Stimulated activated naive CD8-positive, alpha-beta T cell treated with anti-CD3 and anti-CD28 coated beads, Interleukin-15, amount 100 ng/mL, for 72 hours (primary cell): ENCODE measurements around the gene CAMSAP3.

ENCODE experiments used
- ATAC-seq: fragments of 150-1000 bp; cut with Tn5 transposase; 2 replicates; pipeline ENCODE4 v1.10.0; 2021; ENCODE audit warnings: mild to moderate bottlenecking, moderate library complexity
- DNase-seq, 2 donors: peaks; one replicate each; pipeline ENCODE4 v3.0.0; 2021 to 2022
- H3K27ac Mint-ChIP-seq, 2 donors: one replicate each; pipeline ENCODE4 v1.8.0; 2022; ENCODE audit warnings: mild to moderate bottlenecking in 2 of 2, mixed read lengths in 2 of 2, moderate library complexity in 2 of 2
- H3K27me3 Mint-ChIP-seq: one replicate; pipeline ENCODE4 v1.8.0; 2022; ENCODE audit warnings: mixed read lengths
- H3K4me1 Mint-ChIP-seq: one replicate; pipeline ENCODE4 v1.8.0; 2022; ENCODE audit warnings: mild to moderate bottlenecking, mixed read lengths
- H3K4me3 Mint-ChIP-seq, 2 donors: one replicate each; pipeline ENCODE4 v1.8.0; 2022; ENCODE audit warnings: mild to moderate bottlenecking in 2 of 2, mixed read lengths in 2 of 2, moderate library complexity in 1 of 2
- H3K9me3 Mint-ChIP-seq, 2 donors: one replicate each; pipeline ENCODE4 v1.8.0; 2022; ENCODE audit warnings: mixed read lengths in 2 of 2

The CAMSAP3 gene

DNA sequence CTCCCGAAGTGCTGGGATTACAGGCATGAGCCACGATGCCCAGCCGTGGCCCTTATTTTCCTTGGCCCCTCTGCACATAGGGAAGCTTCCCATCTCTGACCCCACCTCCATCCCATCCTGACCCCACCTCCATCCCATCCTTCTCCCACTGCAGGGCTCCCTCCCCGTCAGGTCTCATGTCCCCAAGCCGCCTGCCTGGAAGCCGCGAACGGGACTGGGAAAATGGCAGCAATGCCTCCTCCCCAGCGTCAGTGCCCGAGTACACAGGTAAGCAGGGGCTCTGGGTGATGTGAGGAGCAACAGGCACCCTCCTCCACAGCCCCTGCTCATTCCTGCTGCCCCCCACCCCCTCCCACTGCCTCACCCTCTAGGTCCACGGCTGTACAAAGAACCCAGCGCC, 21.5 kb downstream of the CAMSAP3 start:
- ATAC-seq (no peak), DNase-seq (no peak)
- Mint-ChIP-seq H3K4me1 (no peaks in the 10 kb centered on the region), H3K9me3 (no peaks in the 10 kb centered on the region), H3K4me3 (no peak overlapping the region), H3K27me3 (no peaks in the 10 kb centered on the region), H3K27ac (no peak overlapping the region)

GRCh38 chr19:7617735-7618134, 22.1 kb downstream of the CAMSAP3 start:
- ATAC-seq (no peak), DNase-seq (no peak)
- no peaks in the 10 kb centered on the region for H3K9me3 Mint-ChIP-seq
- no peaks in the 10 kb centered on the region for H3K4me1 Mint-ChIP-seq
- no peaks in the 10 kb centered on the region for H3K27me3 Mint-ChIP-seq
- H3K27ac Mint-ChIP-seq: peak overlapping the region in 1 of 2 donors; percentile 34
- no peak overlapping the region for H3K4me3 Mint-ChIP-seq

DNA sequence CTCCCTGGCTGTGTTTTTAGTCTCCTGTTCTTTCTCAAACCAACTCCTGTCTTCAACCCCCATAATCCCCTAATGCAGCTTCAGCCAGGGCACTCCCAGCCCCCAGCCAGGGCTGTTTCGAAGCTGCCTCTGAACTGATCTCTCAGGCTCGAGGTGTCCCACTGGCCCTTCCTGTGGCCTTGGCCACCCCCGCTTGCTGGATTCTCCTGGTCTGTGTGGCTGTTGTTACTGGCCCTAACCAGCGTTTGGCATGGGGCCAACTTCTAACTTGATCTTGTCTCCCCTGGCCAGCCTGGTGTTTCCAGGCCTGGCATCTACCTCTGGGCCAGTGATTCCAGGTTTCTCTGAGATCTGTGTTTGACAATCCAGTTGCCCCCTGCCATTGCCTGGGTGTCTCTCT, 22.7 kb downstream of the CAMSAP3 start:
- peak overlapping the region in 1 of 2 donors; percentile 2 for H3K27ac Mint-ChIP-seq
- ATAC-seq: no peak
- no peaks in the 10 kb centered on the region for H3K4me1 Mint-ChIP-seq
- H3K9me3 Mint-ChIP-seq: no peaks in the 10 kb centered on the region
- no peak for DNase-seq
- no peak overlapping the region for H3K4me3 Mint-ChIP-seq
- no peaks in the 10 kb centered on the region for H3K27me3 Mint-ChIP-seq

DNA sequence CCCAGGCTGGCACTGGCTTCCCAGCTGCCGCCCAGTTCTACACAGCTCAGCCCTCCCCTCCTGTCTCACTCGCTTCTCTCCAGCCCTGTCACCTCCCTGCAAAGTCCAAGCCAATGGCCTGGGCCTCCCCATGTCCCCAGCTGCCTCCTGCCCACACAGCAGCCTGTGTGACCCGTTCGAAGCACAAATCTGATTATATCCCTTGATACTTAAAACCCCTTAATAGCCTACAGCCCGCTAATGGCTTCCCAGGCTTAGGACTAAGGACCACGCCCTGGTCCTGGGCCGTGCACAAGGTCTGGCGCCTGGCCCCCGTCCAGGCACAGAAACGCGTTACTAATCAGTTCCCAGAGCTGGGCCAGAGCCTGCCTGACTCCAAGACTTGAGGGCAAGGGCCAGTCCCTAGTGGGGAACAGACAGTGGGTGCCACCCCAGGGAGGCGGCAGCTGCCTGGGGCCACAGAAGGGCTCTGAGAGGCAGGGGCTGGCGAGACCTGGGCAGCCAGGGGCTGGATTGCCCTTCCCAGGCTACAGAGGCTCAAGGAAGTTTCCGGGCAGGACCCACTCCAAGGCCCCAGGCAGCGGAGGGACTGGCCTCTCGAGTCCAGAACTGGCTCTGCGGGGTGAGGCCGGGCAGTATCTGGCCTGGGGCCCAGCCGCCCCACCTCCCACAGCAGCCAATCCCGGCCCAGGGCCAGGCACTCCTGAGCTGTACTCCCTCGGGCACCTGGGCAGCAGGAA, 23.3 kb downstream of the CAMSAP3 start:
- DNase-seq: no peak
- ATAC-seq: no peak

DNA sequence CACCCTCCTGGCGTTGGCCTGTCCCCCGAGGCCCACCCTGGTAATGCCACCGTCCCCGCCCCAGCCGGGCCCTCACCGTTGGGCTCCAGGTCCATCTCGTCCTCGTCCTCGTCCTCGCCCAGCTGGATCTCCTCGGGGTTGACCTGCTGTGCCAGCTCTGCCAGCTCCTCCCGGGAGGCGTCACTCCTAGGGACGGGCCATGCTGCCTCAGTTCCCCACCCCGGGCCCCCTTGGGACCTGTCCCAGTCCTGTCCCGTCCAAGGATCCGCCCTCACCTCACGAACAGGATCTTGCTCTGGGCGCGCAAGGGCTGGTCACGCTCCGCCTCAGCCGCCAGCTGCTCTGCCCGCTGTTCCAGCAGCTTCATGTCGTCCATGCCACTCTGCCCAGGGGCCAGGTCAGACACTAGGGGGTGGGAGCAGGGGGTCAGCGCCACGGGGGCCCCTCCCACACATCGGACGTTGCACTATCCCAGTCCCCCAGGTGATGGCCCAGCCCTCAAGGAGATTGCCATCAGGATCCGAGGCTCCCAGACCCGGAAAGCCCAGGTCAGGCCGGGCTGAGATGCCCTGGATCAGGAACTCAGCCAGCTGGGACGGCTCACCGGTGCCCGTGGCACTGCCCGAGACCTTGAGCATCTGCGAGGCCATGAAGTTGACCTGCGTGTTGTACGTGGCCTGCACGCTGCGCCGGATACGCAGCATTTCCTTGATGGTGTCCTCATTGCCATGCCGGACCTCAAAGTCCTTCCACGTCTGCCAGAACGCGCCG, 24.2 kb downstream of the CAMSAP3 start:
- no peak for ATAC-seq
- no peak overlapping the region for H3K4me3 Mint-ChIP-seq
- H3K9me3 Mint-ChIP-seq: no peaks in the 10 kb centered on the region
- H3K4me1 Mint-ChIP-seq: no peaks in the 10 kb centered on the region
- no peak overlapping the region for H3K27ac Mint-ChIP-seq
- no peak for DNase-seq
- H3K27me3 Mint-ChIP-seq: no peaks in the 10 kb centered on the region

More for the DNA sequence above, 23.3 kb downstream of the CAMSAP3 start:
- no peaks in the 10 kb centered on the region for H3K4me1 Mint-ChIP-seq
- H3K27me3 Mint-ChIP-seq: no peaks in the 10 kb centered on the region
- no peak overlapping the region for H3K4me3 Mint-ChIP-seq
- peak overlapping the region in 1 of 2 donors; percentile 2 for H3K27ac Mint-ChIP-seq
- no peaks in the 10 kb centered on the region for H3K9me3 Mint-ChIP-seq

- H3K27me3 Mint-ChIP-seq: no peaks in the 10 kb centered on the region
- ATAC-seq (no peak), DNase-seq (no peak)
- H3K4me1 Mint-ChIP-seq: no peaks in the 10 kb centered on the region
- H3K4me3 Mint-ChIP-seq: no peak overlapping the region
- H3K27ac Mint-ChIP-seq: peak overlapping the region in 1 of 2 donors; percentile 63
- H3K9me3 Mint-ChIP-seq: no peaks in the 10 kb centered on the region
Observed at GRCh38 chr19:7620442-7621412, 25.1 kb downstream of the CAMSAP3 start.

DNA sequence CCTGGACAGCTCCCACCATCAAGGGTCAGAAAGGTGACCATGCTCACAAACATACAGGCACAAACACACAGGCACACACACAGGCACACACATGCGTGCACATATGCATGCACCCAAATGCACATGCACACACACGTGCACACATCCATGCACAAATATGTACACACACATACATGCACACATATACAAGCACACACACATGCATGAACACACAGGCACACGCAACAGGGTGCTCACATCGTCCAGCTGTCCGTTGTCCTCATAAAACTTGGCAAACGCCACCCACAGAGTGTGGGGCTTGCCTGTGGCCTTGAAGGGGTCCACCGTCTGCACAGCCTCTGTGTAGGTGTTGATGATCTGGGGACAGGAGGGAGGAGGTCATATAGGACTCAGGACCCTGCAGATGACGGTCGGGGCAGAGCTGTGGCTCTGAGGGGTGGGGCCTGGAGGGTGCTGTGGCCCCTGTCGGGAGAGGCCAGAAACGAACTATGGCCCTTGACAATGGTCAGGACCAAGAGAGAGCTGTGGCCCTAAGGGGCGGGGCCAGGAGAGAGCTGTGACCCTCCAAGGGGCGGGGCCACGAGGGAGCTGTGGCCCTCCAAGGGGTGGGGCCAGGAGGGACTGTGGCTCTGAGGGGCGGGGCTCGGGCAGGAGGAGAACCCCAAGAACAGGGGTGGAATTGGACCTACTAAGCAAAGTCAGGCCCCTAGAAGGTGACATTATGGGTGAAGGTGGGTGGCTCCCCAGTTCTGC, 27.4 kb downstream of the CAMSAP3 start:
- ATAC-seq (no peak), DNase-seq (no peak)
- H3K4me3 Mint-ChIP-seq: no peak overlapping the region
- H3K9me3 Mint-ChIP-seq: no peaks in the 10 kb centered on the region
- H3K4me1 Mint-ChIP-seq: peaks cover 12% of the 10 kb centered on the region
- H3K27me3 Mint-ChIP-seq: no peaks in the 10 kb centered on the region
- no peak overlapping the region for H3K27ac Mint-ChIP-seq

- H3K4me3 Mint-ChIP-seq: no peak overlapping the region
Observed at GRCh38 chr19:7623725-7624603, 28.3 kb downstream of the CAMSAP3 start.

GRCh38 chr19:7624810-7625209, 29.1 kb downstream of the CAMSAP3 start:
- no peak overlapping the region for H3K27ac Mint-ChIP-seq
- DNase-seq (no peak), ATAC-seq (no peak)
- H3K4me1 Mint-ChIP-seq: peaks cover 29% of the 10 kb centered on the region
- no peaks in the 10 kb centered on the region for H3K9me3 Mint-ChIP-seq
- no peak overlapping the region for H3K4me3 Mint-ChIP-seq
- H3K27me3 Mint-ChIP-seq: no peaks in the 10 kb centered on the region

More at GRCh38 chr19:7623725-7624603, 28.3 kb downstream of the CAMSAP3 start:
- Mint-ChIP-seq H3K27me3 (no peaks in the 10 kb centered on the region), H3K4me1 (peaks cover 21% of the 10 kb centered on the region), H3K9me3 (no peaks in the 10 kb centered on the region), H3K27ac (no peak overlapping the region)
- DNase-seq (no peak), ATAC-seq (no peak)

DNA sequence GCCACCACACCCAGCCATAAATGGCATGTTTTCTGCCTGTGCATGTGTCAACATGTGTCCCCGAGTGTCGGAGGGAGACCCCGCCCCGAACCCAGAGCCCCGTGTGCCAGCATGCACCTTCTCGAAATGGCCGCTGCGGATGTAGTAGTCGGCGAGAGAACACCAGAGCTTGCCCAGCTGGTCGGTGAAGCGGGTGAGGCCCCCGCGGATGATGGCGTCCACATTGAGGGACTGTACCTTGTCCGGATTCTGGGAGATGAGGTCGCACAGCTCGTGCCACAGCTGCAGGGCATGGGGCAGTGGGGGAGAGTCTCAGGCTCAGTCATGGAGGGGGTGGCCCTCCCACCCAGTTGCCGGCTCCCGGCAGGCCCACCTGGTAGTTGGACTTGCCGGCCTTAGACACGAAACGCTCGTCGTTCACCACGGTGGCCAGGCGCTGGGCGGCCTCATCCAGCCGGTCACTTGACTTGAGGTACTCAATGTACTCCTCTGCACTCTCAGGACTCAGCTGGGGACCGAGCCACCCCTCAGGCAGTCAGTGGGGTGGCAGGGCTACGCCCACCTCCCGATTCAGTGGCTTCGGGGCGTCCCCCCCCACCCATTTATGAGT, 30.2 kb downstream of the CAMSAP3 start:
- no peaks in the 10 kb centered on the region for H3K27me3 Mint-ChIP-seq
- H3K4me3 Mint-ChIP-seq: no peak overlapping the region
- no peaks in the 10 kb centered on the region for H3K9me3 Mint-ChIP-seq
- ATAC-seq (no peak), DNase-seq (no peak)
- H3K27ac Mint-ChIP-seq: no peak overlapping the region
- peaks cover 40% of the 10 kb centered on the region for H3K4me1 Mint-ChIP-seq

- no peak overlapping the region for H3K4me3 Mint-ChIP-seq
Observed at GRCh38 chr19:7627166-7627565, 31.5 kb downstream of the CAMSAP3 start.

GRCh38 chr19:7628589-7629311, 33.1 kb downstream of the CAMSAP3 start:
- Mint-ChIP-seq H3K27me3 (no peaks in the 10 kb centered on the region), H3K4me1 (peaks cover 66% of the 10 kb centered on the region), H3K9me3 (no peaks in the 10 kb centered on the region), H3K27ac (peak overlapping the region; percentile 99), H3K4me3 (peak overlapping the region; percentile 90 to 94)
- DNase-seq (no peak), ATAC-seq (no peak)

More at GRCh38 chr19:7627166-7627565, 31.5 kb downstream of the CAMSAP3 start:
- Mint-ChIP-seq H3K9me3 (no peaks in the 10 kb centered on the region), H3K27ac (peak overlapping the region in 1 of 2 donors; percentile 93), H3K4me1 (peaks cover 53% of the 10 kb centered on the region), H3K27me3 (no peaks in the 10 kb centered on the region)
- no peak for ATAC-seq
- no peak for DNase-seq

GRCh38 chr19:7629347-7630054, 33.8 kb downstream of the CAMSAP3 start, which contains the start of the genes PET100 and XAB2:
Gene PET100, plus strand, starts transcription at chr19:7629793. Its CDS starts 41 bp downstream, at chr19:7629834.
Gene XAB2, minus strand, starts transcription at chr19:7629545. Its CDS starts 18 bp downstream, at chr19:7629527.
- no peaks in the 10 kb centered on the region for H3K9me3 Mint-ChIP-seq
- no peaks in the 10 kb centered on the region for H3K27me3 Mint-ChIP-seq
- DNase-seq: peak; percentile 93 to 96
- H3K4me1 Mint-ChIP-seq: peaks cover 71% of the 10 kb centered on the region
- peak within 1 kb of the TSS; percentile 99 for H3K27ac Mint-ChIP-seq
- peak within 1 kb of the TSS; percentile 90 to 94 for H3K4me3 Mint-ChIP-seq
- ATAC-seq: peak; percentile 99
